GM18909 (cell line): ENCODE measurements around the gene DHPS.
"Not testable (repeated sequence)": the region's sequence is repeated elsewhere in the genome, so short reads cannot be mapped to it uniquely, and the experiment has no call there.

ENCODE experiments used
- ATAC-seq: cut with Tn5 transposase; IDR thresholded peaks from one replicate; pipeline ENCODE4 v1.9.1; 2021; ENCODE audit warnings: mild to moderate bottlenecking; ENCODE audit not compliant: unreplicated experiment, poor library complexity

The DHPS gene

GRCh38 chr19:12706332-12706718 is 24.6 kb upstream of the DHPS start:
- ATAC-seq, result no peak

GRCh38 chr19:12705654-12706331 is 24.1 kb upstream of the DHPS start:
- no peak for ATAC-seq

GRCh38 chr19:12705169-12705568 is 23.5 kb upstream of the DHPS start:
- no peak for ATAC-seq

GRCh38 chr19:12703046-12703445 is 21.4 kb upstream of the DHPS start:
- no peak for ATAC-seq

- ATAC-seq, result no peak
Measured at GRCh38 chr19:12701596-12702282, 20.1 kb upstream of the DHPS start.

- no peak for ATAC-seq
Measured at GRCh38 chr19:12698138-12698537, 16.5 kb upstream of the DHPS start.

- not testable (repeated sequence) for ATAC-seq
Measured at GRCh38 chr19:12697425-12697824, 15.7 kb upstream of the DHPS start.

- peak; percentile 85 for ATAC-seq
Measured at GRCh38 chr19:12696366-12697335, 15.0 kb upstream of the DHPS start, which contains the start of gene FBXW9. Gene FBXW9 (minus strand): TSS chr19:12696631. CDS start chr19:12696581, 50 bp downstream.

- peak; percentile 25 for ATAC-seq
Measured at GRCh38 chr19:12695997-12696365, 14.3 kb upstream of the DHPS start.

- ATAC-seq, result peak; percentile 2
Measured at GRCh38 chr19:12695514-12695913, 13.8 kb upstream of the DHPS start.

- ATAC-seq, result no peak
Measured at GRCh38 chr19:12695096-12695495, 13.4 kb upstream of the DHPS start.

GRCh38 chr19:12694641-12695040 is 13.0 kb upstream of the DHPS start:
- no peak for ATAC-seq

- no peak for ATAC-seq
Measured at GRCh38 chr19:12692960-12693359, 11.3 kb upstream of the DHPS start.

- no peak for ATAC-seq
Measured at GRCh38 chr19:12689581-12690216, 8.0 kb upstream of the DHPS start.

GRCh38 chr19:12689012-12689411 is 7.3 kb upstream of the DHPS start:
- no peak for ATAC-seq

- no peak for ATAC-seq
Measured at GRCh38 chr19:12687496-12688196, 6.0 kb upstream of the DHPS start, which contains the start of gene GNG14. Gene GNG14 (plus strand): TSS chr19:12687998. CDS start chr19:12688049, 51 bp downstream.

GRCh38 chr19:12685831-12686230 is 4.2 kb upstream of the DHPS start:
- ATAC-seq, result no peak

- ATAC-seq, result no peak
Measured at GRCh38 chr19:12680034-12680433, 1.6 kb downstream of the DHPS start.

GRCh38 chr19:12678039-12678438 is 3.6 kb downstream of the DHPS start:
- not testable (repeated sequence) for ATAC-seq

- ATAC-seq, result no peak
Measured at GRCh38 chr19:12676928-12677327, 4.8 kb downstream of the DHPS start.
